Ishikawa (cell line): ENCODE results near the gene ST6GALNAC2.
A peak's percentile ranks its signal among the peaks of the same experiment; 100 is the strongest.

Experiments used
- CEBPB ChIP-seq: IDR thresholded peaks from 2 replicates; pipeline ENCODE4 v1.6.1; 2012
- CREB1 ChIP-seq: IDR thresholded peaks from 2 replicates; pipeline ENCODE4 v1.6.1; 2012; ENCODE audit warnings: low read depth
- EGR1 ChIP-seq: IDR thresholded peaks from 2 replicates; pipeline ENCODE4 v1.6.1; 2012
- EP300 ChIP-seq: IDR thresholded peaks from 2 replicates; pipeline ENCODE4 v1.6.1; 2012; ENCODE audit warnings: borderline replicate concordance
- FOXM1 ChIP-seq: IDR thresholded peaks from 2 replicates; pipeline ENCODE4 v1.6.1; 2012; ENCODE audit warnings: low read depth, borderline replicate concordance
- NFIC ChIP-seq: IDR thresholded peaks from 2 replicates; pipeline ENCODE4 v1.6.1; 2012
- RAD21 ChIP-seq: IDR thresholded peaks from 2 replicates; pipeline ENCODE4 v1.6.1; 2012; ENCODE audit warnings: low read depth
- TAF1 ChIP-seq: IDR thresholded peaks from 2 replicates; pipeline ENCODE4 v1.6.1; 2012; ENCODE audit warnings: low read depth, mild to moderate bottlenecking
- TCF12 ChIP-seq: IDR thresholded peaks from 2 replicates; pipeline ENCODE4 v1.6.1; 2012; ENCODE audit warnings: low read depth
- TEAD4 ChIP-seq: IDR thresholded peaks from 2 replicates; pipeline ENCODE4 v1.6.1; 2012
- YY1 ChIP-seq: IDR thresholded peaks from 2 replicates; pipeline ENCODE4 v1.6.1; 2012; ENCODE audit warnings: low read depth
- ZBTB7A ChIP-seq: IDR thresholded peaks from 2 replicates; pipeline ENCODE4 v1.6.1; 2012; ENCODE audit warnings: low read depth
- TF ChIP-seq, protein P1 (sequence below): IDR thresholded peaks from 2 replicates; pipeline ENCODE4 v1.6.1; 2012
- TF ChIP-seq, protein P2 (sequence below): IDR thresholded peaks from 2 replicates; pipeline ENCODE4 v1.6.1; 2012; ENCODE audit warnings: low read depth, mild to moderate bottlenecking
- TF ChIP-seq, protein P3 (sequence below): IDR thresholded peaks from 2 replicates; pipeline ENCODE4 v1.6.1; 2012

The ST6GALNAC2 gene

DNA sequence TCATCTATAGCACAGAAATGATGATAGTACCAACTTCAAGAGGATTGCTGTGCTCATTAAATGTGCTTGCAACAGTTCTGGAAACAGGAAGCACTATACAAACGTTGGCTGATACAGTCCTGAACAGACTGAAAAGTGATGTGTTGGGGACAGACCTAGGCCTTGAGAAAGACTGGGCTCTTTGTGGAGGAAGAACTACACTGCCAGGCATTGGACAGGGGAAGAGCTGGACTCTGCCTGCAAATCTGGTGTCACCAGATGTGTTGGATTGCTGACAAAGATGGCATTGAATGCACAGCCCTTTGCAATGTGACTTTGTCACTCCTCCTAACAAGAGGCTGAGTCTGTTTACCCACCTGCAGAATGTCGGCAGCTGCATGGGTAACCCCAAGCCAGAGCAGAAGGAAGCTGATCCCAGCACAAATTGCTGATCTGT is 12.4 kb upstream of the ST6GALNAC2 start:
- TF ChIP-seq TCF12 (no peak), YY1 (no peak), NFIC (no peak), CREB1 (no peak), TEAD4 (no peak)
- TF ChIP-seq, protein P1, sequence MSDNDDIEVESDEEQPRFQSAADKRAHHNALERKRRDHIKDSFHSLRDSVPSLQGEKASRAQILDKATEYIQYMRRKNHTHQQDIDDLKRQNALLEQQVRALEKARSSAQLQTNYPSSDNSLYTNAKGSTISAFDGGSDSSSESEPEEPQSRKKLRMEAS = no peak

DNA sequence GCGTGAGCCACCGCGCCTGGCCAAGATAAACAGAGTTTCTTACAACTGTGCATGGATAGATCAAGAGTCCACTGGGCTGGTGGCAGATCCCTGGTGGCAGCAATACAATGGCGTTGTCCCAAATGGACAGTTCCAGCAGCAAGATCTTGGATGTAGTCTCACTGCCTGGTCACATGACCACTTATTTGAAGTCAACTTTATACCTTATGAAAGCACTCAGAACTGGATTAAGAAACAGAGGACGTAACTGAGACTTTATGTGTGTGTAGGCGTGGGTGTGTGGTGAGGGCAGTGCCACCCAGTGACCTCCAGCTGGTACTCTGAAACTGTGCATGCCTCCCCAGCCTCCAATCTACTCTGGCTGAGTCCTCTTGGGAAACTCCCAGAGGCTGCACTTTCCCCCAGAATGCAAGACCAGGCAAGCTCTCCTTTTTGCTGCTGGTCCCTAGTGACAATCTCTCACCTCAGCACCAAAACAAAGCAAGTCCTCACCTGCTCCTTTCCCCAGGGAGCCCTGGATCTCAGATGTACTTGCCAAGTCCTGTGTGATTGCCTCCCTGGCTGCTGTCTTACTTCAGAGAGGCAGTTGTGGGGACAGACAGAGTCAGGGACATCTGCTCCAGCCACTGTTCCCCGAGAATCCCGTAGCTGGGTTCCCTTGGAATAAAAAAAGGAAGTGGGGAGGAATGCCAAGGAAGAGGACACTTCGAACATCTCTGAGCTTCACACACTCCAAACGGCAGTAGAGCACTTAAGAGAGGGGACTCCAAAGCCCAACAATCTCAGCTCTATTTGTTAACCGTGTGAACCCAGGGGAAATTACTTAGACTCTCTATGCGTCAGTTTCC is 11.7 kb upstream of the ST6GALNAC2 start:
- TF ChIP-seq, protein P2, sequence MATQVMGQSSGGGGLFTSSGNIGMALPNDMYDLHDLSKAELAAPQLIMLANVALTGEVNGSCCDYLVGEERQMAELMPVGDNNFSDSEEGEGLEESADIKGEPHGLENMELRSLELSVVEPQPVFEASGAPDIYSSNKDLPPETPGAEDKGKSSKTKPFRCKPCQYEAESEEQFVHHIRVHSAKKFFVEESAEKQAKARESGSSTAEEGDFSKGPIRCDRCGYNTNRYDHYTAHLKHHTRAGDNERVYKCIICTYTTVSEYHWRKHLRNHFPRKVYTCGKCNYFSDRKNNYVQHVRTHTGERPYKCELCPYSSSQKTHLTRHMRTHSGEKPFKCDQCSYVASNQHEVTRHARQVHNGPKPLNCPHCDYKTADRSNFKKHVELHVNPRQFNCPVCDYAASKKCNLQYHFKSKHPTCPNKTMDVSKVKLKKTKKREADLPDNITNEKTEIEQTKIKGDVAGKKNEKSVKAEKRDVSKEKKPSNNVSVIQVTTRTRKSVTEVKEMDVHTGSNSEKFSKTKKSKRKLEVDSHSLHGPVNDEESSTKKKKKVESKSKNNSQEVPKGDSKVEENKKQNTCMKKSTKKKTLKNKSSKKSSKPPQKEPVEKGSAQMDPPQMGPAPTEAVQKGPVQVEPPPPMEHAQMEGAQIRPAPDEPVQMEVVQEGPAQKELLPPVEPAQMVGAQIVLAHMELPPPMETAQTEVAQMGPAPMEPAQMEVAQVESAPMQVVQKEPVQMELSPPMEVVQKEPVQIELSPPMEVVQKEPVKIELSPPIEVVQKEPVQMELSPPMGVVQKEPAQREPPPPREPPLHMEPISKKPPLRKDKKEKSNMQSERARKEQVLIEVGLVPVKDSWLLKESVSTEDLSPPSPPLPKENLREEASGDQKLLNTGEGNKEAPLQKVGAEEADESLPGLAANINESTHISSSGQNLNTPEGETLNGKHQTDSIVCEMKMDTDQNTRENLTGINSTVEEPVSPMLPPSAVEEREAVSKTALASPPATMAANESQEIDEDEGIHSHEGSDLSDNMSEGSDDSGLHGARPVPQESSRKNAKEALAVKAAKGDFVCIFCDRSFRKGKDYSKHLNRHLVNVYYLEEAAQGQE = no peak
- TF ChIP-seq, protein P3, sequence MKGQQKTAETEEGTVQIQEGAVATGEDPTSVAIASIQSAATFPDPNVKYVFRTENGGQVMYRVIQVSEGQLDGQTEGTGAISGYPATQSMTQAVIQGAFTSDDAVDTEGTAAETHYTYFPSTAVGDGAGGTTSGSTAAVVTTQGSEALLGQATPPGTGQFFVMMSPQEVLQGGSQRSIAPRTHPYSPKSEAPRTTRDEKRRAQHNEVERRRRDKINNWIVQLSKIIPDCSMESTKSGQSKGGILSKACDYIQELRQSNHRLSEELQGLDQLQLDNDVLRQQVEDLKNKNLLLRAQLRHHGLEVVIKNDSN = peak; percentile 45; the same call in 1 of the 2 replicates
- no peak for TF ChIP-seq EGR1

DNA sequence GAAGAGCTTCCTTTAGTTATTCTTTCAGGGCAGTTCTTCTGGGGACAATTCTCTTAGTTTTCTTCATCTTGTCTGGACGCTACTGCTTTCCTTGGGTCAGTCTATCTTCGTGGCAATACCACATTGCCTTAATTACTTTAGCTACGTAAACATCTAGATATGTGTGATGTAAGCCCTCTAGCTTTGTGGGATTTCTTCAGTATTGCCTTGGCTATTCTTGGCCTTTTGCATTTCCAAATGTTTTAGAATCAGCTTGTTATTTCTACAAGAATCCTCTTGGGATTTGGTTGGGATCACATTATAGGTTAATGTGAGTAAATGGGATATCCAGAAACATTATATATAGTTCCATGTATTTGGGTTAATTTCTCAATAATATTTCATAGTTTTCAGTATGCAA is 9.0 kb upstream of the ST6GALNAC2 start:
- TF ChIP-seq RAD21 (no peak), EGR1 (no peak)

DNA sequence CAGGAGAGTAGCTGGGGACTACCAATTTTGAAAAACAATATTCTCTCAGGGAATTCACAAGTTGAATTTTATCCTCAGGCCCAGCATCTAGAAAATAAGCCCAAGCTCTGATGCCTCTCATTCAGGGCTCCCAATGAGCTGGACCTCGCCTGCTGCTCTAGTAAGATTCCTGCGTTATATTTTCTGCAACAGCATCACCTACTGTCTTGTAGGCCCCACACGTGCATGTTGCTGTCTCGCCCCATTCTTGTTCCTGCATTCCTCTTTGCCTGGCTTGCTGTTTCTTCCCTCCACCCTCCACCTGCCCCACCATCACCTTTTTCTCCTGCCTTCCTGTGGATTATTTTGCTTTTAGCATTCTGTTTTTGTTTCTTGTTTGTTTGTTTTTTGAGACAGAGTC is 8.3 kb upstream of the ST6GALNAC2 start:
- TF ChIP-seq, protein P1 = no peak
- TF ChIP-seq, protein P2 = no peak
- TF ChIP-seq TAF1 = no peak
- no peak for TF ChIP-seq NFIC
- no peak for TF ChIP-seq FOXM1
- TF ChIP-seq, protein P3 = no peak

DNA sequence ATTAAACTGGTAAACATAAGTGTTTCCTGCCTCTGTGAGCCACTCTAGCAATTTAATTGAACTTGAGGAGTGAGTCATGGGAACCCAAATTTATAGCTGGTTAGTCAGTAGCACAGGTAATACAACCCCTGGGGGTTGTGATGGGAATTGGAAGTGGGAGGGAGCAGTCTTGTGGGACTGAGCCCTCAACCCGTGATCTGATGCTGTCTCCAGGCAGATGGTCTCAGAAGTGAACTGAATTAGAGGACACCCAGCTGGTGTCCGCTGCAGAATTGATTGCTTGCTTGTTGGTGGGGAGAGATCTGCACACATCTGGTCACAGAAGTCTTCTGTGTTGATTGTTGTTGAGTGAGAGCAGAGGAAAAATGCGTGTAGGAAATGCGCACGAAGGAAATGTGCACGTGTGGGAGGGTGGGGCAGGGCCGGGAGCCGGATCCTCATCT is 7.7 kb upstream of the ST6GALNAC2 start:
- no peak for TF ChIP-seq ZBTB7A
- TF ChIP-seq, protein P3 = no peak
- no peak for TF ChIP-seq CEBPB
- no peak for TF ChIP-seq NFIC
- TF ChIP-seq YY1 = no peak
- no peak for TF ChIP-seq CREB1
- TF ChIP-seq, protein P1 = no peak
- TF ChIP-seq TCF12 = no peak
- TF ChIP-seq, protein P2 = no peak
- no peak for TF ChIP-seq RAD21
- TF ChIP-seq TEAD4 = no peak
- no peak for TF ChIP-seq FOXM1
- TF ChIP-seq EP300 = no peak
- TF ChIP-seq EGR1 = no peak
- no peak for TF ChIP-seq TAF1
